ENCODE data around the gene ITIH5. TPM values are rescaled to one million over a fixed set of nuclear protein-coding genes. Genes with fewer than 3 reads are reported as not detected.

Gene ITIH5
- total RNA-seq, 2 donors from 2014 or later = not detected

- Mint-ChIP-seq H3K36me3 (ENCODE audit: insufficient read depth in 2 of 2) (no peaks in the 10 kb centered on the region), H3K27me3 (ENCODE audit: low read depth) (no peaks in the 10 kb centered on the region), H3K27ac (no peak overlapping the region), H3K9me3 (no peaks in the 10 kb centered on the region), H3K4me3 (no peak overlapping the region), H3K4me1 (ENCODE audit: low read depth) (no peaks in the 10 kb centered on the region)
- ATAC-seq (replicated peaks in 1 of 2) = no peak
- no peak for DNase-seq
Observed at GRCh38 chr10:7561216-7561893, 105.4 kb downstream of the ITIH5 start.

DNA sequence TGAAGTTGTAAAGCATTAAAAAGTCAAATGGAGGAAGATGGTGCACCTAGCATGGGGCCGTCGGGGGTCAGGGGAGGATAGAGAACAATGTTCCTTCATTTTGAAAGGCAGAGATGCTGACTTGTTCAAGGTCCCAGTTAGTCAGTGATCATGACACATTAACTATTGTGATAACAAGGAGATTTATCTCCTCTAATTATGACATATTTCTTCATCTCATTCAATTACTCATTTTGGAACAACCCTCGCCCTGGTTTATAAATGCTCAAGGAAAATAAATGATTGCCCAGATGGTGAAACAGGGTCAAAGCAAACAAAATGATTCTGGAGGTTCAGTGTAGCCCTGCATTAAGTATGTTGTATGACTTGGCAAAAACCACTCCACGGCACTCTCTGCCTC lies 106.2 kb downstream of the ITIH5 start:
- Mint-ChIP-seq H3K9me3 (no peaks in the 10 kb centered on the region), H3K27ac (no peak overlapping the region), H3K4me1 (ENCODE audit: low read depth) (no peaks in the 10 kb centered on the region), H3K4me3 (no peak overlapping the region), H3K27me3 (ENCODE audit: low read depth) (no peaks in the 10 kb centered on the region), H3K36me3 (ENCODE audit: insufficient read depth in 2 of 2) (no peaks in the 10 kb centered on the region)
- no peak for ATAC-seq (replicated peaks in 1 of 2)
- no peak for DNase-seq

DNA sequence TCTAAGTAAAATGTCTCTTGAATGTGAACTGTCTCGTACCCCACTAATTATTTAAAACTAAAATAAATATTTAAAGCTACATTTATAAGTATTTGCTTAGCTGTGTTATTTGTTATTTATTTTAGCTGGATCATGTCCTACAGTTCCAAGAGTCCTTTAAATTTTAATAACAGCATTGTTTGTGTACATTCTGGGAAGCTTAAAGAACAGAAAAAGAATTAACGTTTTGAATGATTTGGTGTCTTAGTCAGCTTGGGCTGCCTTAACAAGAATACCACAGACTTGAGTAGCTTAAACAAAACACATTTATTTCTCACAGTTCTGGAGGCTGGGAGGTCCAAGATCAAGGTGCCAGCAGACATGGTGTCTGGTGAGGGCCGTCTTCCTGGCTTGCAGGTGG lies 107.4 kb downstream of the ITIH5 start:
- Mint-ChIP-seq H3K4me3 (no peak overlapping the region), H3K27me3 (ENCODE audit: low read depth) (no peaks in the 10 kb centered on the region), H3K36me3 (ENCODE audit: insufficient read depth in 2 of 2) (no peaks in the 10 kb centered on the region), H3K27ac (no peak overlapping the region), H3K9me3 (no peaks in the 10 kb centered on the region), H3K4me1 (ENCODE audit: low read depth) (no peaks in the 10 kb centered on the region)
- DNase-seq = no peak
- no peak for ATAC-seq (replicated peaks in 1 of 2)

GRCh38 chr10:7558036-7558435 lies 108.7 kb downstream of the ITIH5 start:
- H3K9me3 Mint-ChIP-seq = no peaks in the 10 kb centered on the region
- no peak overlapping the region for H3K4me3 Mint-ChIP-seq
- no peaks in the 10 kb centered on the region for H3K36me3 Mint-ChIP-seq (ENCODE audit: insufficient read depth in 2 of 2)
- H3K27me3 Mint-ChIP-seq (ENCODE audit: low read depth) = no peaks in the 10 kb centered on the region
- ATAC-seq (replicated peaks in 1 of 2) (no peak), DNase-seq (no peak)
- no peak overlapping the region for H3K27ac Mint-ChIP-seq
- no peaks in the 10 kb centered on the region for H3K4me1 Mint-ChIP-seq (ENCODE audit: low read depth)

DNA sequence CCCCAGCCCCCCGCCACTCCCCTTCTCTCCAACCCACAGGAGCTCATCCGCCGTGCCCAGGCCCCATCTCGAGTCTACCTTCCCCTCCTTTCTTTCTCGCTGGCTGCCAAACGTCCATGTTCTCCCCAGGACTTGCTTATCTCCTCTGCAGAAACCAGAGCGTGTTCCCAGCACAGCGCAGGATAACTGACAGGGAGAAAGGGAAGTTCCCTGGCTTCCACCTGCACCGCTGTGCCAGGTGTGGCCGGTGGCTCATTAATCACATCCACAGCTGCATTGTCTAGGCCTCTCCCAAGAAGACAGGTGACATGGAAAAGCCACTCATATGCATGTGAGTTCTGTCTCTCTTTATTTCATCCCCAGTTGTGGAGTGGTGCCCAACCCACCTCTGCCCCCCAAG lies 113.2 kb downstream of the ITIH5 start:
- no peak overlapping the region for H3K4me3 Mint-ChIP-seq
- no peaks in the 10 kb centered on the region for H3K4me1 Mint-ChIP-seq (ENCODE audit: low read depth)

DNA sequence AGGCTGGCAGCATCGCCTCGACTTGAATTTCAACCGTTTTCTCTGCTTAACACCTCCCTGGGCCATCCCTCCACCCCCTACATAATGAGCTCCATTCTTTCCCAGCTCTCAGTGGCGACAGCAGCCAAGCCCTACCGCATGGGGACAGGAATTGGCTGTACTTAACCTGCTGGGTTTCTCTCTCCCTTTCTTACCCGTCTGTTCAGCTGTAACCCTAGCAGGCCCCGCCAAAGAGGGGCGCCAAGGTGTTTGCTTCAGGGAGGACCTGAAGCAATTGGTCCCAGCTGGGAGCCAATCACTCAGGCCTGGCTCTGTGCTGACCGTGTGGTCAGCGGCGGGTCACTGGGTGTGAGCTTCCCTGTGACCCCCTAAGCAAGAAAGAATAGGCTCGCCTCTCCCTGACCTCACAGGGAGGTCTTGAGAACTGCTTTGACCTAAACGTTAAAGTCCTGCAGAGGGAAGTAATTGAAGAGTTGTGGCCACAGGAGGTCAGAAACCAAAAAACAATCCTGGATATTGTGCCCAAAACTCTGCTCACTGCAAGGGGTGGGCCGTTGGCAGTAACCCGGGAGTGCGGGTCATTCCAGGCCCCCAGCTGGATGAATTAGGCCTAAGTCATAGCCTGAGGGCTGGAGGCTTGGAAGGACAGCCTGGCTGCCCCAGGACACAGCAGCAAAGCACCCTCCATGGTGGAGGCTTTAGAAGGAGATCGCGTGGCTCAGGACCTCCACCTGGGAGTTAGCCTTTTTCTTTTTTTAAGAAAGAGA lies 114.6 kb downstream of the ITIH5 start:
- H3K27ac Mint-ChIP-seq = no peak overlapping the region
- H3K9me3 Mint-ChIP-seq = no peaks in the 10 kb centered on the region
- no peaks in the 10 kb centered on the region for H3K4me1 Mint-ChIP-seq (ENCODE audit: low read depth)
- DNase-seq (no peak), ATAC-seq (replicated peaks in 1 of 2) (no peak)
- H3K4me3 Mint-ChIP-seq = no peak overlapping the region
- no peaks in the 10 kb centered on the region for H3K36me3 Mint-ChIP-seq (ENCODE audit: insufficient read depth in 2 of 2)
- H3K27me3 Mint-ChIP-seq (ENCODE audit: low read depth) = no peaks in the 10 kb centered on the region

More for the DNA sequence above, 113.2 kb downstream of the ITIH5 start:
- no peaks in the 10 kb centered on the region for H3K36me3 Mint-ChIP-seq (ENCODE audit: insufficient read depth in 2 of 2)
- no peaks in the 10 kb centered on the region for H3K9me3 Mint-ChIP-seq
- DNase-seq = no peak
- H3K27ac Mint-ChIP-seq = no peak overlapping the region
- no peaks in the 10 kb centered on the region for H3K27me3 Mint-ChIP-seq (ENCODE audit: low read depth)
- no peak for ATAC-seq (replicated peaks in 1 of 2)

- Mint-ChIP-seq H3K27ac (no peak overlapping the region), H3K36me3 (ENCODE audit: insufficient read depth in 2 of 2) (no peaks in the 10 kb centered on the region), H3K9me3 (no peaks in the 10 kb centered on the region), H3K27me3 (ENCODE audit: low read depth) (no peaks in the 10 kb centered on the region), H3K4me1 (ENCODE audit: low read depth) (no peaks in the 10 kb centered on the region), H3K4me3 (no peak overlapping the region)
- ATAC-seq (replicated peaks in 1 of 2) (no peak), DNase-seq (no peak)
Observed at GRCh38 chr10:7551289-7551688, 115.5 kb downstream of the ITIH5 start.

DNA sequence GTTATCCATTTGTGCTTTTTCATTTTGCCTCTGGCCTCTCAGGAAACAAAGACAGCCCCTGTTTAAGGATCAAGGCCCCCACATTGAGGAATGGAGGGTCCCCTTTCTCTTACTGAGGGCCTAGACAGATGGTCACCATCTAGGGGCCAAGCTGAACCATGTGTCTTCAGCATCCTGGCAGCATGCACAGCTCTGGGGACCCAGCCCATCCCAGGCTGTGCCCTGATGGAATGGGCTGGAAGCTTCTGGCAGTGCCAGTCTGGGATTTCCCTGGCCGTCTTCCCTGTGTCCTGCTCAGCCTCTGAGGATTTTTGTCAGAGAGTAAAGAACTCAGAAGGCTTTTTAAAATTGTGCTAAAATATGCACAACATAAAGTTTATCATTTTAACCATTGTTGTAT lies 116.8 kb downstream of the ITIH5 start:
- no peak for ATAC-seq (replicated peaks in 1 of 2)
- Mint-ChIP-seq H3K27ac (no peak overlapping the region), H3K36me3 (ENCODE audit: insufficient read depth in 2 of 2) (no peaks in the 10 kb centered on the region), H3K9me3 (no peaks in the 10 kb centered on the region), H3K4me1 (ENCODE audit: low read depth) (no peaks in the 10 kb centered on the region), H3K4me3 (no peak overlapping the region), H3K27me3 (ENCODE audit: low read depth) (no peaks in the 10 kb centered on the region)
- no peak for DNase-seq

DNA sequence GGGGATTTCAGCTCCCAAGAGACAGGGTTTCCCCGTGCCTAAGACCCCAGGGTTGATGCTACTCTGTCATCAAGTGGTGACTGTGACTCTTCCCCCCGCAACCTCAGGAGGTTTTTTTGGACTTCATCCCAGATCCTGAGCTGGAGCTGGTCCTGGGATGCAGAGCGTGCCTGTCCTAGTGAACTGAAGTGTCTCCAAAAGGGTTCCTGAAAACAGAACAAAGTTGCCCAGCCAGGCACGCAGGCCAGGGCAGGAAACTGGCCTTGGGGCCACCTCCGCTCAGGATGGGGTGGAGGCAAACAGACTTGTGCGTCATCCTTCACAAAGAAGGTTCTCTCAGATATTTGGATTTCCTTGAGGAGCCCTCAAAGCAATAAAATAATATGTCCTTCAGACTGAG lies 118.9 kb downstream of the ITIH5 start:
- DNase-seq (no peak), ATAC-seq (replicated peaks in 1 of 2) (no peak)
- no peaks in the 10 kb centered on the region for H3K9me3 Mint-ChIP-seq
- no peaks in the 10 kb centered on the region for H3K27me3 Mint-ChIP-seq (ENCODE audit: low read depth)
- no peaks in the 10 kb centered on the region for H3K4me1 Mint-ChIP-seq (ENCODE audit: low read depth)
- no peak overlapping the region for H3K4me3 Mint-ChIP-seq
- no peak overlapping the region for H3K27ac Mint-ChIP-seq
- no peaks in the 10 kb centered on the region for H3K36me3 Mint-ChIP-seq (ENCODE audit: insufficient read depth in 2 of 2)

GRCh38 chr10:7547206-7547605 lies 119.6 kb downstream of the ITIH5 start:
- H3K4me1 Mint-ChIP-seq (ENCODE audit: low read depth) = no peaks in the 10 kb centered on the region
- H3K9me3 Mint-ChIP-seq = no peaks in the 10 kb centered on the region
- ATAC-seq (replicated peaks in 1 of 2) (no peak), DNase-seq (no peak)
- no peaks in the 10 kb centered on the region for H3K27me3 Mint-ChIP-seq (ENCODE audit: low read depth)
- H3K27ac Mint-ChIP-seq = no peak overlapping the region
- H3K4me3 Mint-ChIP-seq = no peak overlapping the region
- no peaks in the 10 kb centered on the region for H3K36me3 Mint-ChIP-seq (ENCODE audit: insufficient read depth in 2 of 2)

- Mint-ChIP-seq H3K36me3 (ENCODE audit: insufficient read depth in 2 of 2) (no peaks in the 10 kb centered on the region), H3K4me1 (ENCODE audit: low read depth) (no peaks in the 10 kb centered on the region), H3K27me3 (ENCODE audit: low read depth) (no peaks in the 10 kb centered on the region), H3K9me3 (no peaks in the 10 kb centered on the region), H3K4me3 (no peak overlapping the region), H3K27ac (no peak overlapping the region)
- DNase-seq = no peak
- ATAC-seq (replicated peaks in 1 of 2) = no peak
Observed at GRCh38 chr10:7546385-7546967, 120.3 kb downstream of the ITIH5 start.

- Mint-ChIP-seq H3K4me3 (no peak overlapping the region), H3K27me3 (ENCODE audit: low read depth) (no peaks in the 10 kb centered on the region), H3K4me1 (ENCODE audit: low read depth) (no peaks in the 10 kb centered on the region), H3K9me3 (no peaks in the 10 kb centered on the region), H3K36me3 (ENCODE audit: insufficient read depth in 2 of 2) (no peaks in the 10 kb centered on the region), H3K27ac (no peak overlapping the region)
- ATAC-seq (replicated peaks in 1 of 2) (no peak), DNase-seq (no peak)
Observed at GRCh38 chr10:7545792-7546191, 121.0 kb downstream of the ITIH5 start.

- no peaks in the 10 kb centered on the region for H3K27me3 Mint-ChIP-seq (ENCODE audit: low read depth)
- H3K4me3 Mint-ChIP-seq = no peak overlapping the region
- DNase-seq = no peak
Observed at GRCh38 chr10:7545261-7545660, 121.5 kb downstream of the ITIH5 start.

More at GRCh38 chr10:7545261-7545660, 121.5 kb downstream of the ITIH5 start:
- Mint-ChIP-seq H3K4me1 (ENCODE audit: low read depth) (no peaks in the 10 kb centered on the region), H3K27ac (no peak overlapping the region), H3K36me3 (ENCODE audit: insufficient read depth in 2 of 2) (no peaks in the 10 kb centered on the region), H3K9me3 (no peaks in the 10 kb centered on the region)
- no peak for ATAC-seq (replicated peaks in 1 of 2)

Measured in activated T-cell treated with anti-CD3 and anti-CD28 coated beads, Interleukin-2, amount 50 U/mL, for 72 hours (primary cell).